SK-N-SH (cell line): ENCODE data around the gene ERH. TPM values are rescaled to one million over a fixed set of nuclear protein-coding genes. Genes with fewer than 3 reads are reported as not detected.

Source experiments
- CTCF ChIA-PET: fragments of 300-600, 350-600 bp; formaldehyde crosslinking; extraction: SDS; loops from one replicate; lab custom pipeline; 2021; lab: Yijun Ruan, JAX
- POLR2A ChIA-PET: fragments of 350-600 bp; sonication (Branson Sonifier 250); formaldehyde crosslinking; extraction: SDS; loops from one replicate; lab custom pipeline; 2020; ENCODE audit warnings: antibody characterized with exemption, inconsistent platforms; lab: Yijun Ruan, JAX
- DNase-seq: peaks from one replicate; pipeline ENCODE4 v3.0.0; 2012
- H2AFZ ChIP-seq: fragments of 200-600 bp; sonication (generic); 2 replicates; pipeline ENCODE4 v1.8.1; 2016; ENCODE audit warnings: antibody characterized with exemption, mild to moderate bottlenecking, low read depth
- H3F3A ChIP-seq: fragments of 200-600 bp; sonication (generic); replicated peaks from 2 replicates; pipeline ENCODE3; 2016; ENCODE audit warnings: antibody characterized with exemption, mild to moderate bottlenecking; ENCODE audit not compliant: insufficient read depth
- H3K27ac ChIP-seq, 2 experiments: fragments of 200-500 bp in 1 of 2; fragments of 200-600 bp in 1 of 2; sonication (Bioruptor generic) in 1 of 2; sonication (generic), shearing (Covaris generic) in 1 of 2; 2 replicates each; pipeline versions ENCODE4 v1.5.1 to v1.6.1; 2014 to 2016; ENCODE audit warnings: low read depth in 2 of 2, inconsistent platforms in 1 of 2, low read length in 1 of 2, mild to moderate bottlenecking in 1 of 2, mixed read lengths in 1 of 2
- H3K27me3 ChIP-seq: fragments of 200-600 bp; sonication (generic), shearing (Covaris generic); 2 replicates; pipeline ENCODE4 v1.6.1; 2016; ENCODE audit warnings: mixed run types; ENCODE audit not compliant: insufficient read depth
- H3K36me3 ChIP-seq, 2 experiments: fragments of 200-500 bp in 1 of 2; fragments of 200-600 bp in 1 of 2; sonication (Bioruptor generic) in 1 of 2; sonication (generic) in 1 of 2; replicated peaks in 1 of 2; 2 replicates each; pipeline versions ENCODE3 to v1.5.1; 2014 to 2016; ENCODE audit warnings: low read length in 1 of 2, mild to moderate bottlenecking in 1 of 2; ENCODE audit not compliant: insufficient read depth in 2 of 2, control insufficient read depth in 1 of 2
- H3K4me1 ChIP-seq, 2 experiments: fragments of 200-500 bp in 1 of 2; fragments of 200-600 bp in 1 of 2; sonication (Bioruptor generic) in 1 of 2; sonication (generic), shearing (Covaris generic) in 1 of 2; 2 replicates each; pipeline versions ENCODE4 v1.5.1 to v1.6.1; 2014 to 2016; ENCODE audit warnings: low read depth in 1 of 2, low read length in 1 of 2, mixed run types in 1 of 2; ENCODE audit not compliant: insufficient read depth in 2 of 2, control insufficient read depth in 1 of 2
- H3K4me2 ChIP-seq: fragments of 200-600 bp; sonication (generic), shearing (Covaris generic); 2 replicates; pipeline ENCODE4 v1.6.1; 2017; ENCODE audit warnings: mixed run types
- H3K4me3 ChIP-seq, 2 experiments: fragments of 200-500 bp in 1 of 2; fragments of 200-600 bp in 1 of 2; sonication (Bioruptor generic) in 1 of 2; sonication (generic), shearing (Covaris generic) in 1 of 2; 2 replicates each; pipeline versions ENCODE4 v1.5.1 to v1.8.1; 2014 to 2016; ENCODE audit warnings: low read depth in 2 of 2, inconsistent platforms in 1 of 2, low read length in 1 of 2, mild to moderate bottlenecking in 1 of 2, mixed read lengths in 1 of 2, moderate library complexity in 1 of 2
- H3K79me2 ChIP-seq: fragments of 200-600 bp; sonication (generic); 2 replicates; pipeline ENCODE4 v1.8.1; 2017; ENCODE audit warnings: mild to moderate bottlenecking; ENCODE audit not compliant: insufficient read depth
- H3K9ac ChIP-seq: fragments of 200-600 bp; sonication (generic); 2 replicates; pipeline ENCODE4 v1.6.1; 2017; ENCODE audit warnings: mixed run types
- H3K9me2 ChIP-seq: fragments of 200-600 bp; sonication (generic); 2 replicates; pipeline ENCODE4 v1.6.1; 2017; ENCODE audit warnings: mixed run types
- H3K9me3 ChIP-seq: fragments of 200-600 bp; sonication (generic); 2 replicates; pipeline ENCODE4 v1.6.1; 2017; ENCODE audit warnings: mixed run types, mild to moderate bottlenecking, moderate library complexity
- H4K20me1 ChIP-seq: fragments of 200-600 bp; sonication (generic); 2 replicates; pipeline ENCODE4 v1.6.1; 2017; ENCODE audit warnings: mild to moderate bottlenecking, mixed run types; ENCODE audit not compliant: insufficient read depth
- EZH2phosphoT487 ChIP-seq: fragments of 200-600 bp; sonication (generic); IDR thresholded peaks from 2 replicates; pipeline ENCODE4 v1.6.1; 2017; ENCODE audit warnings: low read depth, mixed run types, mild to moderate bottlenecking, antibody characterized with exemption, moderate library complexity, borderline replicate concordance
- GATA2 ChIP-seq: sonication (generic); formaldehyde crosslinking; IDR thresholded peaks from 2 replicates; pipeline ENCODE4 v1.5.0; 2020; ENCODE audit warnings: mild to moderate bottlenecking, missing genetic modification reagents
- IRF3 ChIP-seq: fragments of 150-350 bp; IDR thresholded peaks from 2 replicates; pipeline ENCODE4 v1.6.1; 2016; ENCODE audit warnings: mild to moderate bottlenecking, low read depth, low read length
- JUND ChIP-seq: IDR thresholded peaks from 2 replicates; pipeline ENCODE4 v1.4.0; 2012
- MAX ChIP-seq: IDR thresholded peaks from 2 replicates; pipeline ENCODE4 v1.4.0; 2012; ENCODE audit warnings: low read depth
- MEF2A ChIP-seq: IDR thresholded peaks from 2 replicates; pipeline ENCODE4 v1.4.0; 2012; ENCODE audit warnings: low read depth, borderline replicate concordance
- MXI1 ChIP-seq: IDR thresholded peaks from 2 replicates; pipeline ENCODE4 v1.6.1; 2012; ENCODE audit warnings: mild to moderate bottlenecking, low read depth, low read length, improper control_type of control experiment
- NFIC ChIP-seq: IDR thresholded peaks from 2 replicates; pipeline ENCODE4 v1.4.0; 2012; ENCODE audit warnings: borderline replicate concordance
- PBX3 ChIP-seq: IDR thresholded peaks from 2 replicates; pipeline ENCODE4; 2012
- RXRA ChIP-seq: IDR thresholded peaks from 2 replicates; pipeline ENCODE4 v1.4.0; 2012; ENCODE audit warnings: low read depth, mild to moderate bottlenecking, borderline replicate concordance
- TAF1 ChIP-seq: IDR thresholded peaks from 2 replicates; pipeline ENCODE4 v1.6.1; 2012; ENCODE audit warnings: low read depth, mild to moderate bottlenecking, low read length, moderate library complexity, borderline replicate concordance
- TCF12 ChIP-seq: IDR thresholded peaks from 2 replicates; pipeline ENCODE4 v1.4.0; 2012
- USF2 ChIP-seq: fragments of 150-350 bp; IDR thresholded peaks from 2 replicates; pipeline ENCODE4 v1.6.1; 2017; ENCODE audit warnings: antibody characterized with exemption, low read length, low read depth, borderline replicate concordance
- ZBTB33 ChIP-seq: IDR thresholded peaks from 2 replicates; pipeline ENCODE4 v1.4.0; 2012; ENCODE audit warnings: low read depth, borderline replicate concordance
- WGBS: methylation state at CpG from one replicate; pipeline ENCODE4 v1.1.6; 2017; ENCODE audit warnings: low lambda C conversion rate; 5-methylcytosine and 5-hydroxymethylcytosine counted together
- polyA plus RNA-seq, 3 experiments: library from polyadenylated mRNA; depleted of rRNA; stranded (reverse); fragments of >200 nt; gene quantifications; 2 replicates each; pipeline ENCODE4 v1.2.3, GENCODE V29; 2012

Gene ERH
- polyA plus RNA-seq, 1 of the 3 experiments (the other 2 are of a cell fraction): 186 TPM

- DNase-seq: no peak
- H3K4me2 ChIP-seq: peak overlapping the region; percentile 90
- H3F3A ChIP-seq: peaks cover 3% of the 10 kb centered on the region
- H3K9me3 ChIP-seq: no peaks in the 10 kb centered on the region
- ChIA-PET CTCF (interaction anchor here (0.7 to 1.8 kb wide), 7 partner anchors 61 to 140 kb away, joined by 3 to 6 read pairs (median 3); no protein-coding TSS in a partner anchor), POLR2A (interaction anchor here (0.6 to 1.4 kb wide), 2 partner anchors 45 to 207 kb away, joined by 3 to 5 read pairs; no protein-coding TSS in a partner anchor)
- H3K27ac ChIP-seq: peak overlapping the region; percentile 93 to 98
- peaks cover 21 to 33% of the 10 kb centered on the region in 2 experiments for H3K36me3 ChIP-seq
- H3K9ac ChIP-seq: peak overlapping the region; percentile 99
- TF ChIP-seq MXI1 (0 out of 2 replicates have a peak, but pooled peaks have one; percentile 1), MAX (0 out of 2 replicates have a peak, but pooled peaks have one; percentile 1), PBX3 (no peak), GATA2 (CRISPR knock-in tag) (no peak)
- H3K9me2 ChIP-seq: no peaks in the 10 kb centered on the region
- H2AFZ ChIP-seq: peak overlapping the region; percentile 60; the same call in 1 of the 2 replicates
- H3K4me3 ChIP-seq: peak overlapping the region; percentile 83 to 93
- peaks cover 93% of the 10 kb centered on the region for H3K79me2 ChIP-seq
- peaks cover 13 to 25% of the 10 kb centered on the region in 2 experiments; a peak in 3 of 4 replicates for H3K4me1 ChIP-seq
- 5% methylated on average over 10 of the region's 18 CpGs for WGBS
- no peaks in the 10 kb centered on the region for H3K27me3 ChIP-seq
- H4K20me1 ChIP-seq: peaks cover 64% of the 10 kb centered on the region
Measured at GRCh38 chr14:69398818-69399210, 715 bp upstream of the ERH start.

- WGBS: 76% methylated on average over 4 of the region's 4 CpGs
- H3K27ac ChIP-seq: no peak overlapping the region
- H3K36me3 ChIP-seq: peaks cover 45 to 62% of the 10 kb centered on the region in 2 experiments
- no peak for DNase-seq
- H2AFZ ChIP-seq: no peak overlapping the region
- H3K9ac ChIP-seq: no peak overlapping the region
- POLR2A ChIA-PET: interaction anchor here (1.6 kb wide), 1 partner anchor 64 kb away, joined by 3 read pairs; no protein-coding TSS in a partner anchor
- H3K27me3 ChIP-seq: no peaks in the 10 kb centered on the region
- H4K20me1 ChIP-seq: peaks cover 68% of the 10 kb centered on the region
- CTCF ChIA-PET: interaction anchor here (1.7 to 2.6 kb wide), 3 partner anchors 11 to 154 kb away, joined by 7 to 13 read pairs (median 8); no protein-coding TSS in a partner anchor
- H3K4me1 ChIP-seq: peaks cover 13 to 17% of the 10 kb centered on the region in 2 experiments; a peak in 3 of 4 replicates
- H3K9me3 ChIP-seq: no peaks in the 10 kb centered on the region
- TF ChIP-seq JUND: no peak
- TF ChIP-seq, all 33 proteins: peak for 0
- H3K4me3 ChIP-seq: no peak overlapping the region
- peaks cover 3% of the 10 kb centered on the region for H3F3A ChIP-seq
- H3K9me2 ChIP-seq: no peaks in the 10 kb centered on the region
- H3K4me2 ChIP-seq: 0 out of 2 replicates have a peak overlapping the region, but pooled peaks have one; percentile 90
- peaks cover 94% of the 10 kb centered on the region for H3K79me2 ChIP-seq
Measured at GRCh38 chr14:69395929-69396328, 2.2 kb downstream of the ERH start.

GRCh38 chr14:69392481-69392880 lies 5.6 kb downstream of the ERH start:
- Histone ChIP-seq H3K27me3 (no peaks in the 10 kb centered on the region), H3K27ac (no peak overlapping the region), H3K79me2 (peaks cover 100% of the 10 kb centered on the region), H3K4me1 (peaks cover 6 to 13% of the 10 kb centered on the region in 2 experiments; a peak in 3 of 4 replicates), H3K36me3 (peaks cover 62 to 86% of the 10 kb centered on the region in 2 experiments), H4K20me1 (peaks cover 88% of the 10 kb centered on the region), H3K9me2 (no peaks in the 10 kb centered on the region), H3K9me3 (no peaks in the 10 kb centered on the region), H3K4me3 (no peak overlapping the region), H3K4me2 (no peak overlapping the region), H3K9ac (no peak overlapping the region), H3F3A (peaks cover 3% of the 10 kb centered on the region), H2AFZ (no peak overlapping the region)
- ChIA-PET CTCF (interaction anchor here (0.9 kb wide), 1 partner anchor 130 kb away, joined by 3 read pairs; no protein-coding TSS in a partner anchor), POLR2A (interaction anchor here (1.2 kb wide), 1 partner anchor 132 kb away, joined by 4 read pairs; the partner anchor contains the start of gene GALNT16)
- DNase-seq: no peak
- WGBS: 88% methylated on average over 3 of the region's 3 CpGs
- no peak for TF ChIP-seq RXRA
- no peak for TF ChIP-seq MAX
- no peak for TF ChIP-seq TCF12
- no peak for TF ChIP-seq EZH2phosphoT487
- no peak for TF ChIP-seq TAF1
- TF ChIP-seq MEF2A: no peak
- TF ChIP-seq ZBTB33: no peak
- TF ChIP-seq USF2: no peak
- no peak for TF ChIP-seq IRF3
- TF ChIP-seq NFIC: no peak
